ENCODE measurements around the gene RDX. TPM values are rescaled to one million over a fixed set of nuclear protein-coding genes. Genes with fewer than 3 reads are reported as not detected.
"Not testable (repeated sequence)": the region's sequence is repeated elsewhere in the genome, so short reads cannot be mapped to it uniquely, and the experiment has no call there.

RDX gene
- total RNA-seq, 1 experiment from 2014 or later = 67.6 TPM

GRCh38 chr11:110305169-110306018 lies 9.0 kb upstream of the RDX start:
- peak; percentile 39 for DNase-seq (ENCODE audit: low read depth)

GRCh38 chr11:110303414-110303826 lies 7.0 kb upstream of the RDX start:
- DNase-seq (ENCODE audit: low read depth) = no peak

- DNase-seq (ENCODE audit: low read depth) = no peak
Measured at GRCh38 chr11:110301577-110301976, 5.2 kb upstream of the RDX start.

- DNase-seq (ENCODE audit: low read depth) = no peak
Measured at GRCh38 chr11:110301032-110301431, 4.6 kb upstream of the RDX start.

- DNase-seq (ENCODE audit: low read depth) = no peak
Measured at GRCh38 chr11:110299006-110299785, 2.8 kb upstream of the RDX start.

GRCh38 chr11:110298301-110298765 lies 1.9 kb upstream of the RDX start:
- DNase-seq (ENCODE audit: low read depth) = peak; percentile 47

GRCh38 chr11:110297726-110298300 lies 1.4 kb upstream of the RDX start:
- DNase-seq (ENCODE audit: low read depth) = no peak

GRCh38 chr11:110297076-110297725 lies 787 bp upstream of the RDX start:
- peak; percentile 47 for DNase-seq (ENCODE audit: low read depth)

GRCh38 chr11:110295531-110296225 lies 736 bp downstream of the RDX start:
- peak; percentile 57 for DNase-seq (ENCODE audit: low read depth)

- DNase-seq (ENCODE audit: low read depth) = no peak
Measured at GRCh38 chr11:110295086-110295485, 1.3 kb downstream of the RDX start.

GRCh38 chr11:110294509-110294908 lies 1.9 kb downstream of the RDX start:
- DNase-seq (ENCODE audit: low read depth) = no peak

GRCh38 chr11:110293389-110293788 lies 3.0 kb downstream of the RDX start:
- DNase-seq (ENCODE audit: low read depth) = no peak

- not testable (repeated sequence) for DNase-seq (ENCODE audit: low read depth)
Measured at GRCh38 chr11:110292146-110292545, 4.3 kb downstream of the RDX start.

GRCh38 chr11:110290591-110291334 lies 5.7 kb downstream of the RDX start:
- DNase-seq (ENCODE audit: low read depth) = no peak

- no peak for DNase-seq (ENCODE audit: low read depth)
Measured at GRCh38 chr11:110289472-110289871, 6.9 kb downstream of the RDX start.

- DNase-seq (ENCODE audit: low read depth) = no peak
Measured at GRCh38 chr11:110287537-110287936, 8.9 kb downstream of the RDX start.

- DNase-seq (ENCODE audit: low read depth) = no peak
Measured at GRCh38 chr11:110286298-110287040, 9.9 kb downstream of the RDX start.

GRCh38 chr11:110283862-110284261 lies 12.6 kb downstream of the RDX start:
- no peak for DNase-seq (ENCODE audit: low read depth)

GRCh38 chr11:110280595-110280994 lies 15.8 kb downstream of the RDX start:
- DNase-seq (ENCODE audit: low read depth) = not testable (repeated sequence)
